ENCODE data around the gene MTUS2. TPM values are rescaled to one million over a fixed set of nuclear protein-coding genes. Genes with fewer than 3 reads are reported as not detected.

Gene MTUS2
- total and polyA plus RNA-seq, 2 experiments from 2014 or later = 0.27 to 0.38 TPM

DNA sequence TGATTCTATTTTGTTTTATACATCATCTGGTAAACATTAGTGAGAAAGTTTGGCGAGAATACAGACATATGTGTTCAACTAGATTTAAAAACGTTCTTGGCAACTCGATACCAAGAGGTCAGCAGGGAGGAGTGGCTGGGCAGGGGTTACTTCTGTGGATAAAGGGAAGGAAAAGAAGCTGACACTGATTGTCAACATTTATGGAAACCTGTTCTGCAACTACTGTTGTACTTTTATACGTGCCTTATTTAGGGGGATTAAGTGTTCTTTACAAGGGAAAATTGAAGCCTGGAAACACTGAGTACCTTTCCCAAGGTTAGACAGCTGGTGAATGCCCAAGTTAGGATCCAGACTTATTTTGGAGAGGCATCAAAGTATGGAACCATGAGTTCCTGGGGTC lies 65.0 kb downstream of the MTUS2 start (continued):
- no peak for TF ChIP-seq CTCF (conservative IDR thresholded peaks at IDR 0.05; ENCODE audit: low read depth in 2 of 2)

DNA sequence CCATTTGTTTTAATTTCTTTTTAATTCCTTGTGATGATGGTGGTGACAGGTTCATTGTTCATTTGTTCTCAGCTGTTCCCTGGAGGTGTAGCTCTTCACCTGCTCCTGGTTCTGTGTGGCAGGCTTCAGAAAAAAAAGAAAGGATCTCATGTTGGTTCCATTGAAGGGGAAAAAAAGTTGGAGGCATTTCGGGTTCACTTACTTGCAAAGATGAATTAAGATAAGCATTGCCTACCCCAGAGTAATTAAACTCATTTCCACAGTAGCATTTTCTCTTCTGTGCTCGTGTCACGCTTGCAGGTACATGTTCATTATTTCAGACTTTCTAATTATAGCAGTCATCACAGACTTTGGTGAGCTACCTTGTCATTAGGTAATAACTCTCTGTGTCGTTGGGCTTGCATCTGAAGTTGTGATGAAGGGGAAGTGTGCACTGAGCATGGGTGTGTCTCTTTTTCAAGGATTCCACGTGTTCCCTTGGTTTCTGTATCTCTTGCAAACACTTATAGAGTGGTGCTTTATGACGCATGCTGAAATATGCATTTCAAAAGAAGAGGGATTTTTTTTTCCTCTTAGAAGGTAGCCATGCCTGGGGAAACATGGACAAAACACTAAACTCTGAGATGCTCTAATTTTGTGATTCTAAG lies 69.1 kb downstream of the MTUS2 start:
- TF ChIP-seq STAT1 (IDR thresholded peaks at IDR 0.05; ENCODE audit: unreplicated experiment) (no peak), POLR2AphosphoS5 (IDR thresholded peaks at IDR 0.05; ENCODE audit: low read depth) (no peak), ETS1 (IDR thresholded peaks at IDR 0.05) (no peak)
- H3K36me3 ChIP-seq (ENCODE audit: insufficient read depth) = no peaks in the 10 kb centered on the region
- H3K4me1 ChIP-seq (ENCODE audit: insufficient read depth) = no peaks in the 10 kb centered on the region
- H3K4me3 ChIP-seq = no peak overlapping the region
- no peak overlapping the region for H2AFZ ChIP-seq
- H3F3A ChIP-seq (replicated peaks; ENCODE audit: low read depth) = no peaks in the 10 kb centered on the region
- Mint-ChIP-seq H3K36me3 (ENCODE audit: low read depth) (no peaks in the 10 kb centered on the region), H3K27ac (no peak overlapping the region), H3K4me1 (peaks cover 3% of the 10 kb centered on the region; the same call in 2 of the 3 replicates), H3K27me3 (ENCODE audit: insufficient read depth, low read depth, poor library complexity) (peaks cover 3% of the 10 kb centered on the region), H3K9me3 (no peaks in the 10 kb centered on the region), H3K4me3 (no peak overlapping the region)
- H3K79me2 ChIP-seq (replicated peaks; ENCODE audit: insufficient read depth) = no peaks in the 10 kb centered on the region
- H3K9me2 ChIP-seq (ENCODE audit: insufficient read depth) = peaks cover 7% of the 10 kb centered on the region; the same call in 1 of the 2 replicates
- H3K4me2 ChIP-seq = no peak overlapping the region
- no peaks in the 10 kb centered on the region for H4K20me1 ChIP-seq (replicated peaks; ENCODE audit: insufficient read depth)
- DNase-seq (ENCODE audit: low spot score) = no peak
- no peak overlapping the region for H3K27ac ChIP-seq (ENCODE audit: low read depth)
- ATAC-seq = no peak
- H3K27me3 ChIP-seq (ENCODE audit: insufficient read depth) = no peaks in the 10 kb centered on the region

DNA sequence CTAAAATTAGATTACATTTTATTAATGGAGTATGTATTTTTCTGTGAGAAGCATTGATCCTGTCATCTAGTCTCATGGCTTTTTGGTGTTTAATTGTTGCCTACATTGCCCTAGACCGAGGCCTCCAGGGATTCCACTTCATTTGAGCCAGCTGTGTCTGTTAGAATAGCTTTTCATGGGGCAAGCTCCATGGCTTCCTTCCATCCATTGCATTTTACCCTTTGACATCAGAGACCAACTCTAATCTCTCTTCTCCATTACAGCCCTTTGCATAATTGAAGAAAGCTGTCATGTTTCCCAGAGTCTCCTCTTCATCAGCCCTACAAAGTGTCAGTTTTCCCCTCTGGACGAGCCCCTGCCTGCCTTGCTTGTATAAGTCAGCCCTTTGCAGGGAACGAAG lies 70.6 kb downstream of the MTUS2 start:
- Histone ChIP-seq H3F3A (replicated peaks; ENCODE audit: low read depth) (no peaks in the 10 kb centered on the region), H4K20me1 (replicated peaks; ENCODE audit: insufficient read depth) (no peaks in the 10 kb centered on the region), H3K4me2 (no peak overlapping the region), H3K36me3 (ENCODE audit: insufficient read depth) (no peaks in the 10 kb centered on the region), H2AFZ (peak overlapping the region; percentile 74; the same call in 1 of the 2 replicates), H3K79me2 (replicated peaks; ENCODE audit: insufficient read depth) (no peaks in the 10 kb centered on the region), H3K4me3 (no peak overlapping the region), H3K27me3 (ENCODE audit: insufficient read depth) (no peaks in the 10 kb centered on the region), H3K4me1 (ENCODE audit: insufficient read depth) (no peaks in the 10 kb centered on the region), H3K9me2 (ENCODE audit: insufficient read depth) (peaks cover 7% of the 10 kb centered on the region; the same call in 1 of the 2 replicates), H3K27ac (ENCODE audit: low read depth) (no peak overlapping the region)
- Mint-ChIP-seq H3K9me3 (no peaks in the 10 kb centered on the region), H3K4me3 (no peak overlapping the region), H3K27me3 (ENCODE audit: insufficient read depth, low read depth, poor library complexity) (peaks cover 3% of the 10 kb centered on the region), H3K27ac (no peak overlapping the region), H3K4me1 (peaks cover 3% of the 10 kb centered on the region; the same call in 2 of the 3 replicates), H3K36me3 (ENCODE audit: low read depth) (no peaks in the 10 kb centered on the region)
- DNase-seq (ENCODE audit: low spot score) (no peak), ATAC-seq (no peak)
- no peak for TF ChIP-seq ZNF331 (CRISPR knock-in tag; IDR thresholded peaks at IDR 0.05; ENCODE audit: low read depth)
- no peak for TF ChIP-seq POLR2AphosphoS5 (IDR thresholded peaks at IDR 0.05; ENCODE audit: low read depth)
- TF ChIP-seq NANOG (IDR thresholded peaks at IDR 0.05; ENCODE audit: borderline replicate concordance) = no peak
- no peak for TF ChIP-seq CTCF (conservative IDR thresholded peaks at IDR 0.05; ENCODE audit: low read depth in 2 of 2)
- no peak for TF ChIP-seq EZH2 (IDR thresholded peaks at IDR 0.05; ENCODE audit: low read depth, unreplicated experiment)
- TF ChIP-seq CREB1 (CRISPR knock-in tag; IDR thresholded peaks at IDR 0.05; ENCODE audit: low read depth) = no peak
- TF ChIP-seq JUNB (IDR thresholded peaks at IDR 0.05; ENCODE audit: unreplicated experiment) = no peak
- no peak for TF ChIP-seq ETS1 (IDR thresholded peaks at IDR 0.05)
- TF ChIP-seq, protein P1, sequence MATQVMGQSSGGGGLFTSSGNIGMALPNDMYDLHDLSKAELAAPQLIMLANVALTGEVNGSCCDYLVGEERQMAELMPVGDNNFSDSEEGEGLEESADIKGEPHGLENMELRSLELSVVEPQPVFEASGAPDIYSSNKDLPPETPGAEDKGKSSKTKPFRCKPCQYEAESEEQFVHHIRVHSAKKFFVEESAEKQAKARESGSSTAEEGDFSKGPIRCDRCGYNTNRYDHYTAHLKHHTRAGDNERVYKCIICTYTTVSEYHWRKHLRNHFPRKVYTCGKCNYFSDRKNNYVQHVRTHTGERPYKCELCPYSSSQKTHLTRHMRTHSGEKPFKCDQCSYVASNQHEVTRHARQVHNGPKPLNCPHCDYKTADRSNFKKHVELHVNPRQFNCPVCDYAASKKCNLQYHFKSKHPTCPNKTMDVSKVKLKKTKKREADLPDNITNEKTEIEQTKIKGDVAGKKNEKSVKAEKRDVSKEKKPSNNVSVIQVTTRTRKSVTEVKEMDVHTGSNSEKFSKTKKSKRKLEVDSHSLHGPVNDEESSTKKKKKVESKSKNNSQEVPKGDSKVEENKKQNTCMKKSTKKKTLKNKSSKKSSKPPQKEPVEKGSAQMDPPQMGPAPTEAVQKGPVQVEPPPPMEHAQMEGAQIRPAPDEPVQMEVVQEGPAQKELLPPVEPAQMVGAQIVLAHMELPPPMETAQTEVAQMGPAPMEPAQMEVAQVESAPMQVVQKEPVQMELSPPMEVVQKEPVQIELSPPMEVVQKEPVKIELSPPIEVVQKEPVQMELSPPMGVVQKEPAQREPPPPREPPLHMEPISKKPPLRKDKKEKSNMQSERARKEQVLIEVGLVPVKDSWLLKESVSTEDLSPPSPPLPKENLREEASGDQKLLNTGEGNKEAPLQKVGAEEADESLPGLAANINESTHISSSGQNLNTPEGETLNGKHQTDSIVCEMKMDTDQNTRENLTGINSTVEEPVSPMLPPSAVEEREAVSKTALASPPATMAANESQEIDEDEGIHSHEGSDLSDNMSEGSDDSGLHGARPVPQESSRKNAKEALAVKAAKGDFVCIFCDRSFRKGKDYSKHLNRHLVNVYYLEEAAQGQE (IDR thresholded peaks at IDR 0.05; ENCODE audit: unreplicated experiment) = no peak
- TF ChIP-seq STAT1 (IDR thresholded peaks at IDR 0.05; ENCODE audit: unreplicated experiment) = no peak
- no peak for TF ChIP-seq EZH2phosphoT487 (IDR thresholded peaks at IDR 0.05; ENCODE audit: unreplicated experiment)
- TF ChIP-seq ZNF114 (CRISPR knock-in tag; IDR thresholded peaks at IDR 0.05) = no peak
